Hepatocyte (in vitro differentiated cells): ENCODE results near the gene MAD1L1. TPM values are rescaled to one million over a fixed set of nuclear protein-coding genes. Genes with fewer than 3 reads are reported as not detected.

Source experiments
- DNase-seq: peaks from one replicate; pipeline ENCODE4 v3.0.0-alpha.2; 2016; ENCODE audit warnings: low spot score
- H2AFZ ChIP-seq: fragments of 200-600 bp; sonication (generic); 2 replicates; pipeline ENCODE4 v1.6.0; 2016; ENCODE audit warnings: antibody characterized with exemption, mild to moderate bottlenecking
- H3K27ac ChIP-seq: fragments of 200-600 bp; sonication (generic); 2 replicates; pipeline ENCODE4 v1.5.1; 2016; ENCODE audit warnings: mild to moderate bottlenecking
- H3K27me3 ChIP-seq: fragments of 200-600 bp; sonication (generic); 2 replicates; pipeline ENCODE4 v1.6.1; 2016
- H3K36me3 ChIP-seq: fragments of 200-600 bp; sonication (generic); replicated peaks from 2 replicates; pipeline ENCODE4 v1.5.1; 2016; ENCODE audit warnings: low read depth; ENCODE audit not compliant: insufficient read depth
- H3K4me1 ChIP-seq: fragments of 200-600 bp; sonication (generic); 2 replicates; pipeline ENCODE4 v1.5.1; 2016; ENCODE audit warnings: mild to moderate bottlenecking, moderate library complexity; ENCODE audit not compliant: insufficient read depth
- H3K4me2 ChIP-seq: fragments of 200-600 bp; sonication (generic); 2 replicates; pipeline ENCODE4 v1.6.0; 2016
- H3K4me3 ChIP-seq: fragments of 200-600 bp; sonication (generic); 2 replicates; pipeline ENCODE4 v1.5.1; 2016; ENCODE audit warnings: mild to moderate bottlenecking
- H3K79me2 ChIP-seq: fragments of 200-600 bp; sonication (generic); 2 replicates; pipeline ENCODE4 v1.6.0; 2017; ENCODE audit warnings: mild to moderate bottlenecking
- H3K9me2 ChIP-seq: fragments of 200-600 bp; sonication (generic); replicated peaks from 2 replicates; pipeline ENCODE4 v1.6.0; 2017; ENCODE audit warnings: mild to moderate bottlenecking; ENCODE audit not compliant: insufficient read depth
- H3K9me3 ChIP-seq: fragments of 200-600 bp; sonication (generic); 2 replicates; pipeline ENCODE4 v1.5.1; 2016; ENCODE audit warnings: low read depth, mild to moderate bottlenecking
- H4K20me1 ChIP-seq: fragments of 200-600 bp; sonication (generic); 2 replicates; pipeline ENCODE4 v1.6.0; 2016; ENCODE audit warnings: mild to moderate bottlenecking; ENCODE audit not compliant: insufficient read depth, poor library complexity, severe bottlenecking
- EZH2 ChIP-seq: fragments of 200-600 bp; sonication (generic); IDR thresholded peaks from 2 replicates; pipeline ENCODE4 v1.6.1; 2016; ENCODE audit warnings: antibody characterized with exemption, mild to moderate bottlenecking, borderline replicate concordance
- EZH2phosphoT487 ChIP-seq: fragments of 200-600 bp; sonication (generic); IDR thresholded peaks from one replicate; pipeline ENCODE4 v1.6.1; 2018; ENCODE audit warnings: antibody characterized with exemption, mild to moderate bottlenecking, low read depth, moderate library complexity; ENCODE audit not compliant: unreplicated experiment, severe bottlenecking
- WGBS: methylation state at CpG from one replicate; pipeline ENCODE4 v1.1.6; 2016; ENCODE audit warnings: low lambda C conversion rate; ENCODE audit errors: missing lambda C conversion rate; 5-methylcytosine and 5-hydroxymethylcytosine counted together
- polyA plus RNA-seq: library from polyadenylated mRNA; unstranded; fragments of >200 nt; fragmentation: Nextera tagmentation; extraction: Ambion mirVana; gene quantifications from 2 replicates; pipeline ENCODE4 v1.2.1, GENCODE V29; 2016
- total RNA-seq: library from RNA; depleted of rRNA; stranded (reverse); fragments of >200 nt; gene quantifications from 2 replicates; pipeline ENCODE4 v1.2.3, GENCODE V29; 2014
- TF ChIP-seq, protein P1 (sequence below): fragments of 200-600 bp; sonication (generic); IDR thresholded peaks from 2 replicates; pipeline ENCODE4 v1.5.1; 2016; ENCODE audit warnings: antibody characterized with exemption, mild to moderate bottlenecking; ENCODE audit not compliant: poor library complexity

Gene MAD1L1
- total and polyA plus RNA-seq, 2 experiments from 2014 or later: 30.7 to 31.0 TPM

- Histone ChIP-seq H3K9me3 (no peaks in the 10 kb centered on the region), H3K4me3 (no peak overlapping the region), H3K36me3 (no peaks in the 10 kb centered on the region), H2AFZ (no peak overlapping the region), H3K27ac (no peak overlapping the region), H3K4me2 (no peak overlapping the region), H3K27me3 (no peaks in the 10 kb centered on the region), H4K20me1 (no peaks in the 10 kb centered on the region), H3K79me2 (no peaks in the 10 kb centered on the region), H3K4me1 (peaks cover 17% of the 10 kb centered on the region), H3K9me2 (no peaks in the 10 kb centered on the region)
- TF ChIP-seq EZH2 (no peak), EZH2phosphoT487 (no peak)
- TF ChIP-seq, protein P1, sequence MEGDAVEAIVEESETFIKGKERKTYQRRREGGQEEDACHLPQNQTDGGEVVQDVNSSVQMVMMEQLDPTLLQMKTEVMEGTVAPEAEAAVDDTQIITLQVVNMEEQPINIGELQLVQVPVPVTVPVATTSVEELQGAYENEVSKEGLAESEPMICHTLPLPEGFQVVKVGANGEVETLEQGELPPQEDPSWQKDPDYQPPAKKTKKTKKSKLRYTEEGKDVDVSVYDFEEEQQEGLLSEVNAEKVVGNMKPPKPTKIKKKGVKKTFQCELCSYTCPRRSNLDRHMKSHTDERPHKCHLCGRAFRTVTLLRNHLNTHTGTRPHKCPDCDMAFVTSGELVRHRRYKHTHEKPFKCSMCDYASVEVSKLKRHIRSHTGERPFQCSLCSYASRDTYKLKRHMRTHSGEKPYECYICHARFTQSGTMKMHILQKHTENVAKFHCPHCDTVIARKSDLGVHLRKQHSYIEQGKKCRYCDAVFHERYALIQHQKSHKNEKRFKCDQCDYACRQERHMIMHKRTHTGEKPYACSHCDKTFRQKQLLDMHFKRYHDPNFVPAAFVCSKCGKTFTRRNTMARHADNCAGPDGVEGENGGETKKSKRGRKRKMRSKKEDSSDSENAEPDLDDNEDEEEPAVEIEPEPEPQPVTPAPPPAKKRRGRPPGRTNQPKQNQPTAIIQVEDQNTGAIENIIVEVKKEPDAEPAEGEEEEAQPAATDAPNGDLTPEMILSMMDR: no peak
- 96% methylated on average over 46 of the region's 47 CpGs for WGBS
- DNase-seq: no peak
These were observed 218.1 kb downstream of the MAD1L1 start for GRCh38 chr7:2014391-2015241.

DNA sequence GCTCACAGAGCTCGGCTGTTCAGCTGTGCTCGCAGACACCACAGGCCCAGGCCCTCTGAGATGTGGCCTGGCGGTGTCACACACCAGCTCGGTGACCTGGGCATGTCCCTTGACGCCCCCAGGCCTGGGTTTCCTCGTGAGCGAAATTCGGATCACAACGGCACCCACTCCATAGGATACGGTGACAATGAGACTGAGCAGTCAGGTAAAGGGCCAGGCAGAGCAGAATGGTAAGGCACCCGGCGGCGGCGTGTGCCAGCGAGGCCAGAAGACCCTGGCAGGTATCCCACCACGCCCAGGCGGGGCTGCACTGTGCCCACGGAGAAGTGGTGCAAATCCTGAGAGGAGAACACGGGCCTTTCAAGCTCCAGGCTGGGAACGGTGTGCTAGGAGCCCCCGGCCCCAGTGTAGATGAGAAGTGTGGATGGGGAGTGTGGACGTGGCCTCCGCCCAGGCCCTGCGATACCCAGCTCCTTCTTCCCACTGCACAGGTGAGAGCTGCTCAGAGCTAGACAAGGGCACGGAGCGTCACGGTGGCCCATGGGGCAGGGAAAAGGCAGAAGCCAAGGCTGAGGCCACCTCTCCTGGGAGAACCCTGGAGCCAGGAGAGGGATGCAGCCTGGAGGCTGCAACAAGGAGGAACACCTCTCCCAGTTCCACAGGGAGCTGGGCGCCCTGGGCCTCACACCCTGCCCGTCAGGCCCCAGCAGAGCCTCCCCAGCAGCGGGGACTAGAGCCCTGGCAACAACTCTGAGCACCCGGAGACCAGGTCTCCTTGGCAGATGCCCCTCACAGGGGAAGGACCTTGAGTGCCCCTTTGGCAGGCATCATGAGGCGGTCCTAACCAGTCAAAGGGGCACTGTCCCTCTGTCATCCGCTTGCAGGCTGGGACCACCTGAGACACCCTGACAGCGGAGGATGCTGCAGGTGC lies 219.1 kb downstream of the MAD1L1 start:
- TF ChIP-seq EZH2 (no peak), EZH2phosphoT487 (no peak)
- TF ChIP-seq, protein P1: no peak
- no peaks in the 10 kb centered on the region for H3K9me2 ChIP-seq
- no peaks in the 10 kb centered on the region for H3K9me3 ChIP-seq
- no peaks in the 10 kb centered on the region for H3K36me3 ChIP-seq
- no peak for DNase-seq
- no peaks in the 10 kb centered on the region for H4K20me1 ChIP-seq
- no peak overlapping the region for H2AFZ ChIP-seq
- H3K4me2 ChIP-seq: no peak overlapping the region
- no peaks in the 10 kb centered on the region for H3K79me2 ChIP-seq
- H3K4me1 ChIP-seq: peaks cover 7% of the 10 kb centered on the region
- no peak overlapping the region for H3K4me3 ChIP-seq
- 98% methylated on average over 34 of the region's 34 CpGs for WGBS
- H3K27ac ChIP-seq: no peak overlapping the region
- no peaks in the 10 kb centered on the region for H3K27me3 ChIP-seq

GRCh38 chr7:2012981-2013380 lies 219.8 kb downstream of the MAD1L1 start:
- H3K27me3 ChIP-seq: no peaks in the 10 kb centered on the region
- no peaks in the 10 kb centered on the region for H3K9me2 ChIP-seq
- H3K9me3 ChIP-seq: no peaks in the 10 kb centered on the region
- H3K4me1 ChIP-seq: peaks cover under 1% of the 10 kb centered on the region
- no peak overlapping the region for H3K27ac ChIP-seq
- no peaks in the 10 kb centered on the region for H3K36me3 ChIP-seq
- 75% methylated on average over 8 of the region's 8 CpGs for WGBS
- DNase-seq: peak; percentile 58
- no peaks in the 10 kb centered on the region for H3K79me2 ChIP-seq
- H4K20me1 ChIP-seq: no peaks in the 10 kb centered on the region
- no peak overlapping the region for H3K4me3 ChIP-seq
- H2AFZ ChIP-seq: no peak overlapping the region
- no peak overlapping the region for H3K4me2 ChIP-seq
- TF ChIP-seq EZH2phosphoT487: no peak
- TF ChIP-seq EZH2: no peak
- TF ChIP-seq, protein P1: no peak
